HG03575 (cell line): ENCODE results near the gene B4GALT2.

Source experiments
- ATAC-seq: cut with Tn5 transposase; IDR thresholded peaks from one replicate; pipeline ENCODE4 v1.9.1; 2021; ENCODE audit not compliant: unreplicated experiment, insufficient number of reproducible peaks, low FRiP score; ENCODE audit errors: extremely low read depth

B4GALT2 gene, protein sequence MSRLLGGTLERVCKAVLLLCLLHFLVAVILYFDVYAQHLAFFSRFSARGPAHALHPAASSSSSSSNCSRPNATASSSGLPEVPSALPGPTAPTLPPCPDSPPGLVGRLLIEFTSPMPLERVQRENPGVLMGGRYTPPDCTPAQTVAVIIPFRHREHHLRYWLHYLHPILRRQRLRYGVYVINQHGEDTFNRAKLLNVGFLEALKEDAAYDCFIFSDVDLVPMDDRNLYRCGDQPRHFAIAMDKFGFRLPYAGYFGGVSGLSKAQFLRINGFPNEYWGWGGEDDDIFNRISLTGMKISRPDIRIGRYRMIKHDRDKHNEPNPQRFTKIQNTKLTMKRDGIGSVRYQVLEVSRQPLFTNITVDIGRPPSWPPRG

DNA sequence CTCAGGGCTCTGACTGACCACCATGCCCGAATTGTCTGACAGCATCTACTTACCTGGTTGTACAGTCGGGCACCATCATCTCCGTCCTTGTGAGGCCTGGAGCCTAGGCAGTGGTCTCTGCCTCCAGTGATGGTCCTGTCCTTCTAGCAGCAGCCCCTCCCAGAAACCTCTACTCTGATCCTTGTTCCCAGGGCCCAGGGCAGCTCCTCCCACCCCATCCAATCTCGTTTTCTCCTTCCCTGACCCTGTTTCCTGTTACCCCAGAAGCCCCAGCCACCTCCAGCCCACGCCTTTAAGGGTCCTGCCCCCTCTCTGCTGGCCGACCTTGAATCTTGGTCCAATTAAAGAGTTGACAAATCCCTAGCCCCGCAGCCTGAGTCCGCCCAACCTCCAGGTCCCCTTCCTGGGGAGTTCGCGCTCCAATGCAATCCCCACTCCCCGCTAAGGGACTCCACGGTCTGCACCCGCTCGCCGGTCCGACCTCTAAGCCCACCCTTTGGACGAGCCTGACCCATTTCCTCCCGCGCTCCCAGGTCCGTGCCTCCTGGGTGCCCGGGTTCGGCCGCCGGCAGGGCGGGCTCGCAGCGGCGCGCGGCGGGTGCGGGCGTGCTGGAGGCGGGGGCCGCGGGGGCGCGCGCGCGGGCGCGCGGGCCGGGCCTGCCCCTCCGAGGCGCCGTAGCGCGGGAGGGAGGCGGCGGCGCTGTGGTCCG is at the start of gene B4GALT2:
B4GALT2 (plus strand) TSS at position 660 of the 710 bp plus-strand sequence. CDS start 1,951 bp downstream, outside the sequence.
- no peak for ATAC-seq

DNA sequence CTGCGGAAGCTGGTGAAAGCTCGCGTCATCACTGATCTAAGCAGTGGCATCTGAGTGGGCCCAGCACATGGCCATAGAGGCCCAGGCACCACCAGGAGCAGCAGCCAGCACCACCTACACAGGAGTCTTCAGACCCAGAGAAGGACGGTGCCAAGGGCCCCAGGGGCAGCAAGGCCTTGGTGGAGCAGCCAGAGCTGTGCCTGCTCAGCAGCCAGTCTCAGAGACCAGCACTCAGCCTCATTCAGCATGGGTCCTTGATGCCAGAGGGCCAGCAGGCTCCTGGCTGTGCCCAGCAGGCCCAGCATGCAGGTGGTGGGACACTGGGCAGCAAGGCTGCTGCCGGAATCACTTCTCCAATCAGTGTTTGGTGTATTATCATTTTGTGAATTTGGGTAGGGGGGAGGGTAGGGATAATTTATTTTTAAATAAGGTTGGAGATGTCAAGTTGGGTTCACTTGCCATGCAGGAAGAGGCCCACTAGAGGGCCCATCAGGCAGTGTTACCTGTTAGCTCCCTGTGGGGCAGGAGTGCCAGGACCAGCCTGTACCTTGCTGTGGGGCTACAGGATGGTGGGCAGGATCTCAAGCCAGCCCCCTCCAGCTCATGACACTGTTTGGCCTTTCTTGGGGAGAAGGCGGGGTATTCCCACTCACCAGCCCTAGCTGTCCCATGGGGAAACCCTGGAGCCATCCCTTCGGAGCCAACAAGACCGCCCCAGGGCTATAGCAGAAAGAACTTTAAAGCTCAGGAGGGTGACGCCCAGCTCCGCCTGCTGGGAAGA is 48.7 kb upstream of the B4GALT2 start:
- ATAC-seq: no peak

DNA sequence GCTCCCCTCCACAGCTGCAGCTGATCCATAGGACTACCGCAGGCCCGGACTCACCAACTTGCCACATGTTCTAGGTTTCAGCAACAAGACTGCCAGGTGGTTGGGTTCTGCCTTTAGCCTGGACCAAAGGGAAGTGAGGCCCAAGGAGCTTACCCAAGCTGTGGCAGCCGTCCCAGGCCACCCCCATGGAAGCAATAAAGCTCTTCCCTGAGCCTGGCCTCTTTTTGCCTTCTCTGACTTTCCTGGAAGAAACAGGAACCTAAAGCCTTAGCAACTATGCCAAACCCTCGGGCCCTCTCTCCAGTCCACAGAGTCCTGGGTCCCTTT is 48.1 kb upstream of the B4GALT2 start:
- ATAC-seq: no peak

DNA sequence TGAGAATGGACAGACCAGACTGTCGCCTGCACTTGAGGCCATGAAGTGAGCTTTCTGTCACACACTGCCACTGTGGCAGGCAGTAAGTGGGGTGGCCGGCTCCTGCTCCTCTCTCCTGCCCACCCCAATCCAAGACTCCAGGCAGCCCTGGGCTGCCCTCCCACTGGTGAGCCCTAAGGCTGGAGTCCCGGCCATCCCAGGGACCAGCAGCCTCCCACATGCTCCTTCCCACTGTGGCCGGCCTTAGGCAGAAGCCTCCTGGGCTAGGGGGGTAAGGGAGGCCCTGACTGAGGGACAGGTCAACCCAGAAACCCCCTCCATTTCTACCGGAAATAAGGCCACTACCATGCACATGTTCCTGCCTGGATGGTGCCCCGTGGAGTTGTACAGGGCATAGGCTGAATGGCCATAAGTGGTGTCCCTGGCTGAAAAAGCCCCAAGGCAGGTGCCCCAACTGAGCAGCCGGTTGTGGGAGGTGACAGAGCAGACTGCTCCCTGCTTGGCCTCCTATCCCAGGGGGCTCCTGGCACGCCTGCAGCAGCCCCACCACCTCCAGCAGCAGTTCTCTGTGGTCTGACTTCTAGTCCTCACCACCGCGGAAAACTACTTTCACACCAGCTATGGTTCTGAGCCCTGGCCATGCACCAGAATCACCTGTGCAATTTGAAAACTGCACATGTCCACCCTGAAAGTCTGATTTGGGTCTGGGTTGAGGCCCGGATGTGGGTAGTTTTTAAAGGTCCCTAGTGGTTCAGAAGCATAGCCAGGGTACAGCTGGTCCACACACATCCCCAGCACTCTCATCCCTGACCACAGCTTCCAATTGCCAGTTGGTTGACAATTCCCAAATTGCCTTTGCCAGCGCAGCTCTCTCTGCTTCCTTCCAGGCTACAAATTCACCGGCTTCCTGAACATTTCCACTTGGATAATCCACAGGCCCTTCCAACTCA is 47.0 kb upstream of the B4GALT2 start:
- no peak for ATAC-seq

DNA sequence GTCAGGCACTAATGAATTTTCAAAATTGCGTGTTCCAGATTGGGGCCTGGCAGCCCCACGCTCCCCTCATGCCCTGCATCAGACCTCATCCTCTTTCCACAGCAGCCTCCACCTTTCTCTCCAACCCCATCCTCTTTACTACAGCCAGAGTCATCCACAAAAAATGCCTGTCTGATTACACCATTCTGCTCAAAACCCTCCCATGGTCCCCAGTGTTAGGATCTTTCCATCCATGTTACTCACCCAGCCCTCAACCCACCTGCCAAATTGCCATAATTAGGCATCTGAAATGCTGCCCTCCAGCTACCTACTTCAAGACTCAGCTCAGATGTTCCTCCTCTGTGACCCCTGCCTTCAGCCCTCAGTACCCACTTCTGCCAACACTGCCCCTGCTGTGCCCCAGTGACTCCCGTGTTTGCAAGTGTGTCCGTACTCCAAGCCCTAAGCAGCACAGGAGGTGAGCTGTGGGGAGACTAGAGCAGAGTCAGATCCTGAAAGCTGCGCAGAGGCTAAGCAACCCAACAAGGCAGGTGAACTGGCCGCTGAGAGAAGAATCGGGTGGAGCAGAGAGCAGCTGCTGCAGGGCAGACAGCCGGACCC is 46.1 kb upstream of the B4GALT2 start:
- ATAC-seq: no peak

DNA sequence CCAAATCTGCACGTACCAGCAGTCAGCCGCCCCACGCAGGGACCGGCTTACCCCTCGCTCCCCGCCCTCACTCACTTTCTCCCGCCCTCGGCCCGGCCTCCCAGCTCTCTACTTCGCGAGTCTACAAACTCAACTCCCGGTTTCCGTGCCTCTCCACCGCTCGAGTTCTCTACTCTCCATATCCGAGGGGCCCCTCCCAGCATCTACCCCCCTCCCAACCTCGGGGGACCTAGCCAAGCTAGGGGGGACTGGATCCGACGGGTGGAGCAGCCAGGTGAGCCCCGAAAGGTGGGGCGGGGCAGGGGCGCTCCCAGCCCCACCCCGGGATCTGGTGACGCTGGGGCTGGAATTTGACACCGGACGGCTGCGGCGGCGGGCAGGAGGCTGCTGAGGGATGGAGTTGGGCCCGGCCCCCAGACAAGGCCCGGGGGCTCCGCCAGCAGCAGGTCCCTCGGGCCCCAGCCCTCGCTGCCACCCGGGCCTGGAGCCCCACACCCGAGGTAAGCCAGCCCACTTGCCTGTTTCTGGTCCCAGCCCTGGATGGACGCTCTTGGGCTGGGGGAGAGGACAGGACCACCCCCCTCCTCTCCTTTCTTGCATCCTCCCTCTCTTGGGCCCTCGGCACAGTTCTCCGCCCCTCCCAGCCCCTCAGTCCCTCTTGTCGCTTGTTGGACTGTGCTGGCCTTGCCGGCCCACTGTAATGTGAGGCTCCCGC is 45.5 kb upstream of the B4GALT2 start, which contains the start of gene ARTN:
ARTN (plus strand) TSS at position 416 of the 715 bp plus-strand sequence. CDS start 1,856 bp downstream, outside the sequence.
- no peak for ATAC-seq

DNA sequence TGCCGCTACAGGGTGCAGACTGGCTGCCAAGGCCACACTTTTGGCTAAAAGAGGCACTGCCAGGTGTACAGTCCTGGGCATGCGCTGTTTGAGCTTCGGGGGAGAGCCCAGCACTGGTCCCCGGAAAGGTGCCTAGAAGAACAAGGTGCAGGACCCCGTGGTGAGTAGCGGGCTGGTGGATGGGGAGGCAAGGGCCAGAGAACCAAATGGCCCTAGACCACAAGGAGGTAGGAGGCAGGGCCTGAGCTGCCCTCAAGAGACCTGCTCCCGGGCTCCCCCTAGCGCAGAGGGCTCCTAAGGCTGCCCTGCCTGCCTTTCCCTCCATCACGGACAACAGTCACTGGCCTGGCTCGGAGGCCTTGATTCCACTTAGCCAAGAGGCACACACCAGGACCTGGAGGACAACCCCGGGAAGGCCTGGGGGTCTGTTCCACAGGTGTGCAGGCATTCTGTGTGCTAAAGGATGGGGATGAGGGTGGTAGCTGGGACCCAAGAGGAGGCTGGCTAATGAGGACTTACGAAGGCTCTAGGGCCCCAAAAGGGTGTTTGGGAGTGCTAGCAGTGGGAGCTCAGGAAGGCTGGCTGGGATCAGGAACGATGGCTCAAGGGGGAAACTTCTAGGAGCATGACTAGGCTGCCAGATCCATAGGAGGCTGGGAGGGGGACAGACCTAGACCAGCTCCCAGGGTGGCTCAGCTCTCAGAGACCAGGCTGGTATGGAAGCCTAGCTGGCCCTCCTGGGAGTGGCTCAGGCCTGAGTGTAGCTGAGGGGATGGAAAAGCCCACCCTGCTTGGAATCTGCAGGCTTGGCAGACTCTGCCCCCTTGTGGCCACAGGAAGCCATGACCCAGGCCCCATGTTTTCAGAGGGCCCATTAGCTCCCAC is 44.7 kb upstream of the B4GALT2 start:
- ATAC-seq: no peak

DNA sequence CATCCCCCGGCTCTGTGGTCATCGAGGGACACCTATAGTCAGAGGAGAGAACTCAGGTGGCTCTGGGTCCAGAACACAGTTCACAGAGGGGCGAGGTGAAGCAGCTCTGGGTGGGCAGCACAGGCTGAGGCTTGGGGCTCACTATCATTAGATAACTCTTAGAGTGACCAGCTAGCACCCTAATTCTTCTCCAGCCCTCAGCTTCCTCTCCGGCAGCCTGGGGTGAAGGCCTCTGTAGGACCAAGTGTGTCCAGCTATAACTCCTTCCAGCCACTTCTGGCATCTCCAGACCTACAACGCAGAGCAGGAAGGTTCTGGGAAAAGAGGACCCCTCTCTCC is 44.1 kb upstream of the B4GALT2 start:
- ATAC-seq: no peak

DNA sequence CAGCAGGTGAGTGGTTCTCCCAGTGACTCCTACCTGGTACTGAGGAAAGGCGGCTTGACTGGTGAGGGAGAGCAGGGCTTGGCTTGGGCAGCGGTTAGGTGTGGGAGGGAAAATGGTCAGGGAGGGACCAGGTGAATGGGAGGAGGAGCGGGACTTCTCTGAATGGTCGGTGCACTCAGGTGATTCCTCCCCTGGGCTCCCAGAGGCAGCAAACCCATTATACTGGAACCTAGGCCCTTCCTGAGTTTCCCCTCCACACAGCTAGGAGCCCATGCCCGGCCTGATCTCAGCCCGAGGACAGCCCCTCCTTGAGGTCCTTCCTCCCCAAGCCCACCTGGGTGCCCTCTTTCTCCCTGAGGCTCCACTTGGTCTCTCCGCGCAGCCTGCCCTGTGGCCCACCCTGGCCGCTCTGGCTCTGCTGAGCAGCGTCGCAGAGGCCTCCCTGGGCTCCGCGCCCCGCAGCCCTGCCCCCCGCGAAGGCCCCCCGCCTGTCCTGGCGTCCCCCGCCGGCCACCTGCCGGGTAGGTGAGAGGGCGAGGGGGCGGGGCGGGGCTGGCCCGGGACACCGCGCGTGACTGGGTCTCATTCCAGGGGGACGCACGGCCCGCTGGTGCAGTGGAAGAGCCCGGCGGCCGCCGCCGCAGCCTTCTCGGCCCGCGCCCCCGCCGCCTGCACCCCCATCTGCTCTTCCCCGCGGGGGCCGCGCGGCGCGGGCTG is 43.1 kb upstream of the B4GALT2 start:
- no peak for ATAC-seq

DNA sequence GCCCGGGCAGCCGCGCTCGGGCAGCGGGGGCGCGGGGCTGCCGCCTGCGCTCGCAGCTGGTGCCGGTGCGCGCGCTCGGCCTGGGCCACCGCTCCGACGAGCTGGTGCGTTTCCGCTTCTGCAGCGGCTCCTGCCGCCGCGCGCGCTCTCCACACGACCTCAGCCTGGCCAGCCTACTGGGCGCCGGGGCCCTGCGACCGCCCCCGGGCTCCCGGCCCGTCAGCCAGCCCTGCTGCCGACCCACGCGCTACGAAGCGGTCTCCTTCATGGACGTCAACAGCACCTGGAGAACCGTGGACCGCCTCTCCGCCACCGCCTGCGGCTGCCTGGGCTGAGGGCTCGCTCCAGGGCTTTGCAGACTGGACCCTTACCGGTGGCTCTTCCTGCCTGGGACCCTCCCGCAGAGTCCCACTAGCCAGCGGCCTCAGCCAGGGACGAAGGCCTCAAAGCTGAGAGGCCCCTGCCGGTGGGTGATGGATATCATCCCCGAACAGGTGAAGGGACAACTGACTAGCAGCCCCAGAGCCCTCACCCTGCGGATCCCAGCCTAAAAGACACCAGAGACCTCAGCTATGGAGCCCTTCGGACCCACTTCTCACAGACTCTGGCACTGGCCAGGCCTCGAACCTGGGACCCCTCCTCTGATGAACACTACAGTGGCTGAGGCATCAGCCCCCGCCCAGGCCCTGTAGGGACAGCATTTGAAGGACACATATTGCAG is 42.4 kb upstream of the B4GALT2 start:
- ATAC-seq: no peak

DNA sequence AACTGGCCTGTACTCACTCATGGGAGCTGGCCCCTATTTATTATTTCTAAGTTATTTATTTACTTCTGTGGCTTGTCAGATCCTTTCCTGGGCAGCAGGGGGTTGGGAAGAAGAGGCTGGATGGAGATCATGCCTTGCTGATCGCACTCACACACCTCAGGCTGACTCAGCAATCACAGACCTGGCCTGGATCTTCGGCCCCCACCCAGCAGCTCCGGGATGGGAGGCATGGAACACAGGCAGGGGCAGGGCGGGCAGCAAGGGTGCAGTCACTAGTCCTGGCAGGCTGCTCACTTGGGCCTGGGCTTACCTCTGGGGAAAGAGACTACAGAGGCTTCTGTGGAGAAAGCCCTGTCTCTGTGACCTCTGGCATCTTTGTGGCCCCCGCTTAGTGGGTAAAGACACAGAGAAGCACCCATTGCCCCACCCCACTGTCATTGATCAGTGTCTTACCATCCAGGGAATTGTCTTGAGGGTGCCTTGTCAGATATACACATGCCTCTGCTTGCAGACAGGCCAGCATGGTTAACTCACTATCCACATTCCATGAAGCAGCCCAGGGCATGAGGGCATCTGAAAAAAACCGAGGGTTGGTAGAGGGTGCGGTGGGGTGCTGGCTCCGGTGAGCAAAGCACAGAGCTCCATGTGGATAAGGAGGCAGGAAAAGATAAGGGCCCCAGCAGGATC is 41.7 kb upstream of the B4GALT2 start:
- no peak for ATAC-seq

DNA sequence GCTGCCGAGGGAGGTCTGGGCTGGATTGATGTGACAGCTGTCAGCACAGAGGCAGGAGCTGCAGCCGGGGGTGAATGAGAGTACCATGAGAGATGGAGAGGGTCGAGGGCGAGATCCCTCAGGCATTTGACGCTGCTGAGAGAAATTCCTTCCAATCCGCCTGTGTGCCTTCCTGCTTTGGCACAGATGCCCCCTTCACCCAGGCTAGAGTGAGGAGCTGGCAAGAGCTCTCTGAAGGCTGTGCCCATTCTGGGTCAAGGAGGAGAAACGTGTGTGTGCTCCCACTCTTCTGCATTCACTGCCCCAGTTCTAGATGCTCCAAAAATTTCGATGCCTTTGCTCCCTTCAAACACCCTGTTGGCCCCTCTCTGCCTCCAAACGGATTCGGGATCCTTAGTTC is 40.6 kb upstream of the B4GALT2 start:
- ATAC-seq: no peak

DNA sequence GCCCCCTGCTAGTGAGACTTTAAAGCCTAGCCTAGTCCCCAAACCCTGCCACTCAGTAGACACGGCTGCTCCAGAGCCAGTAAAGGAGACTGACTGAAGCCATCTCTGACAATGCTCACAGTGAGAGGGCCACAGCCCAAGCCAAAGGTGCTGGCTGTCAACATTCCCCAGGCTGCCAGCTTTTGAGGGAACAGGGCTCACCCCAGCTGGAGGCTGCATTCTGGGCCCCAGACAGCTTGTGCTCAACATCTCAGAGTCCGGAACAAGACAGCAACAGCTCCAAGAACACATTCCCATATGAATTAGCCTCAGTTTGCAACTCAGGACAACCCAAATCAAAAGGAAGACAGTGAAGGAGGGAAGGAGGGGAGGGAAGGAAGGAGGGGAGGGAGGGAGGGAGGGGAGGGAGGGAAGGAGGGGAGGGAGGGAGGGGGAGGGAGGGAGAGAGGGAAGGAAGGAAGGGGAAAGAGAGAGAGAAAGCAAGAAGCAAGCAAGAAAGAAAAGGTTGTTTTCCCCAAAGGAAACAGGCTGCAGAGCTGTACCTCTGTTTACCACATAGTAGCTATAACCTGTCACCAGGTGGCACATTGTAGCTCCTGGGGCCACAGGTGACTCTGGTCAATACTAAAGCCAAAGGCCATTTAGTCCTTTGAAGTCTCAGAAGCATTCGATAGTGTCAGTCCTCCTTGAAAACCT is 40.0 kb upstream of the B4GALT2 start:
- no peak for ATAC-seq

DNA sequence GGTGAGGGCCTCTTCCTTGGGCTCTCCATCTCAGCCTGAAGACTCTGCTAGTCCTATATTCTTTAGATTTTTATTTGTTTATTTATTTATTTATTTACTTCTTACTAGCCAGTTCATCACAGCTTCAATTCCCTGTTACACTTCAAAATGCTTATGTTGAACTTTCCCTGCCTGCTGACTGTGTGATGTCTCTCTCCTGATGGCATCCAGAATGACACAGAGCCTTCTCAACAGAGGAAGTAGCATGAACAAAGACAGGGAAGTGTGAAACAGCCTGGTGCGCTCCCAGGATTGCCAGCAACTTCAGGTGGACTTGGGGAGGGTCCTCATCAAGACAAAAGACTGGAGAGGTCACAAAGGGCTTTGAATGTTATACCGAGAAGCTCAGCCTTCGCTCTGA is 36.6 kb upstream of the B4GALT2 start:
- no peak for ATAC-seq

DNA sequence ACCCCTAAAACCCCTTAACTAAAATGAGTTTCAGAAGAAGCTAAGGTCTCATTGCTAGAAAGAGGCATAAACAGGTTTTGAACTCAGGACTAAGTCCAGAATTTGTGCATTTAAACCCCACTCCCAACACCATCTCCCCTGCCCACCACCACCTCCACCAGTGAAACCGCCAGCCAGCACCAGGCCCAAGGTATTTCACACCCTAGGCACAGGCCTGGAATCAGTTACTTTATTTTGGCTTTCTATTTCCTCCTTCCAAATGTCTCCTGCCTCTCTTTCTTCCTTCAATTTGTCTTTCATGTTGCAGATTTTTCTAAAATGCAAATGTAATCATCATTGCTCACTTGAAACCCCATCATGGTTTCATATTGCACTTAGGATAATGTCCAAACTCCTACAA is 34.1 kb upstream of the B4GALT2 start:
- ATAC-seq: no peak
